Sigmoid colon (tissue), 3 donors: ENCODE data around the gene CDK5.

Experiments used
- CTCF ChIP-seq, 4 experiments: fragments of 450-650 bp in 3 of 4; fragments of 200-600 bp in 1 of 4; IDR thresholded peaks; one replicate each; pipeline ENCODE4 v1.5.1; 2016 to 2019; ENCODE audit warnings: antibody characterized with exemption in 4 of 4, mild to moderate bottlenecking in 3 of 4, moderate library complexity in 2 of 4
- POLR2A ChIP-seq, 2 donors: fragments of 450-650 bp; IDR thresholded peaks; one replicate each; pipeline ENCODE4 v1.6.1; 2016; ENCODE audit warnings: antibody characterized with exemption in 2 of 2, mild to moderate bottlenecking in 2 of 2, moderate library complexity in 2 of 2

- TF ChIP-seq CTCF (IDR thresholded peaks at IDR 0.05) (no peak), POLR2A (IDR thresholded peaks at IDR 0.05) (no peak)
Measured at GRCh38 chr7:151008143-151008510, 49.6 kb downstream of the CDK5 start.
